AG09309 (cell line): Measurements from ENCODE around the gene PROP1.

ENCODE experiments used
- DNase-seq: peaks from one replicate; pipeline ENCODE4 v3.0.0-alpha.2; 2010; ENCODE audit warnings: low read depth
- H3K4me3 ChIP-seq: 2 replicates; pipeline ENCODE4 v1.5.1; 2011; ENCODE audit warnings: mild to moderate bottlenecking, low read depth, low read length, moderate library complexity; ENCODE audit not compliant: control insufficient read depth
- TF ChIP-seq, protein P1 (sequence below): IDR thresholded peaks from 2 replicates; pipeline ENCODE4 v1.5.1; 2011; ENCODE audit warnings: mild to moderate bottlenecking, low read depth, low read length, inconsistent platforms; ENCODE audit not compliant: insufficient read depth, control insufficient read depth; ENCODE audit errors: missing control alignments

The PROP1 gene

DNA sequence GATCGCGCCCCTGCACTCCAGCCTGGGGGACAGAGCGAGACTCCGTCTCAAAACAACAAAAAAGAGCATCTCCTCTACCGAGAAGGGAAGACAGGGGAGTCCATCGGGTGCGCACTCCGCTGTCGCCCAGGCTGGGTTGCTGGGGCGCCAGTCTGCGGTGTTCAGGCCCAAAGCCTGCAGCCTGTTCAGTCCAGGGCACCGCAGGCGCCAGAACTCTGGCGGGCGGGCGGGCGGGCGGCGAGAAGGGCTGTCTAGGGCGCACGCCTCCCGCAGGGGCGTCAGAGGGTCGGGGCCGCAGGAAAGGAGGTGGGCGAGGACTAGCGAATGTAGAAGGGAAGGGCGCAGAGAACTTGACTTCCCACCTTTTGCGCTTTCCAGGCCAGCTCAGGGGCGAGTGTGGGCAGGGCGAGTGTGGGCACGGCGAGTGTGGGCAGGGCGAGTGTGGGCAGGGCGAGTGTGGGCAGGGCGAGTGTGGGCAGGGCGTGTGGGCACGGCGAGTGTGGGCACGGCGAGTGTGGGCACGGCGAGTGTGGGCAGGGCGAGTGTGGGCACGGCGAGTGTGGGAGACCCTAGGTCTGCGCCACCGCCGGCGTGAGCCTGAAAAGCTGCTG is 10.5 kb downstream of the PROP1 start:
- TF ChIP-seq, protein P1, sequence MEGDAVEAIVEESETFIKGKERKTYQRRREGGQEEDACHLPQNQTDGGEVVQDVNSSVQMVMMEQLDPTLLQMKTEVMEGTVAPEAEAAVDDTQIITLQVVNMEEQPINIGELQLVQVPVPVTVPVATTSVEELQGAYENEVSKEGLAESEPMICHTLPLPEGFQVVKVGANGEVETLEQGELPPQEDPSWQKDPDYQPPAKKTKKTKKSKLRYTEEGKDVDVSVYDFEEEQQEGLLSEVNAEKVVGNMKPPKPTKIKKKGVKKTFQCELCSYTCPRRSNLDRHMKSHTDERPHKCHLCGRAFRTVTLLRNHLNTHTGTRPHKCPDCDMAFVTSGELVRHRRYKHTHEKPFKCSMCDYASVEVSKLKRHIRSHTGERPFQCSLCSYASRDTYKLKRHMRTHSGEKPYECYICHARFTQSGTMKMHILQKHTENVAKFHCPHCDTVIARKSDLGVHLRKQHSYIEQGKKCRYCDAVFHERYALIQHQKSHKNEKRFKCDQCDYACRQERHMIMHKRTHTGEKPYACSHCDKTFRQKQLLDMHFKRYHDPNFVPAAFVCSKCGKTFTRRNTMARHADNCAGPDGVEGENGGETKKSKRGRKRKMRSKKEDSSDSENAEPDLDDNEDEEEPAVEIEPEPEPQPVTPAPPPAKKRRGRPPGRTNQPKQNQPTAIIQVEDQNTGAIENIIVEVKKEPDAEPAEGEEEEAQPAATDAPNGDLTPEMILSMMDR, result no peak
- no peak overlapping the region for H3K4me3 ChIP-seq
- no peak for DNase-seq

DNA sequence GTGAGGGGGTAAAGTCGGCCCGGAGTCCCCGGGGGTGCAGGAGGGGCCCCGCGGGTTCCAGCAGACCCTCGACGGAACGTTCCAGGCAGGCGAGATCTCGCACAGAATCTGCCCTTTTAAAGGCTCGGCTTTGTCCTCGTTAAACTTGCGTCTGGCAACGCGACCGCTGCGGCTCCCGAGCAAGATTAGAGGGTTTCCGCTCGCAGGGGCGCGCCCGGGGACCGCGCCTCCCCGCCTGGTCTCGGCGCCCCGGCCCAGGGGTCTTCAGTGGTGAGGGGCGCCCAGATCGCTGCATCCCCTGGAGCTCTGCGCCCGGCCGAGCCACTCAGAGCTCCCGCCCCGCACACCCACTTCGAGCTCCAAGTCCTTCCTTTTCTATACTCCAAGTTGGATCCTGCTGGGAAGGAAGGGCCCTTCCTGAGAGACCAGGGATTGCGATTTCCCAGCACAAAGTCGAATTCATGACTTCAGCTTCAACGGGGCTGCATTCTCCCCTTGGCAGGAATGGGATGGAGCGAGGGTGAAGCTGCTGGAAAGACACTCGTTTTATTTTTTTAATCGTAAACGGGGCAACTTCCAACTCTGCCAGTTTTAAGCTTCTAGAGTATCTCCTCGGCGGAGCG is 11.3 kb downstream of the PROP1 start:
- TF ChIP-seq, protein P1, result no peak

DNA sequence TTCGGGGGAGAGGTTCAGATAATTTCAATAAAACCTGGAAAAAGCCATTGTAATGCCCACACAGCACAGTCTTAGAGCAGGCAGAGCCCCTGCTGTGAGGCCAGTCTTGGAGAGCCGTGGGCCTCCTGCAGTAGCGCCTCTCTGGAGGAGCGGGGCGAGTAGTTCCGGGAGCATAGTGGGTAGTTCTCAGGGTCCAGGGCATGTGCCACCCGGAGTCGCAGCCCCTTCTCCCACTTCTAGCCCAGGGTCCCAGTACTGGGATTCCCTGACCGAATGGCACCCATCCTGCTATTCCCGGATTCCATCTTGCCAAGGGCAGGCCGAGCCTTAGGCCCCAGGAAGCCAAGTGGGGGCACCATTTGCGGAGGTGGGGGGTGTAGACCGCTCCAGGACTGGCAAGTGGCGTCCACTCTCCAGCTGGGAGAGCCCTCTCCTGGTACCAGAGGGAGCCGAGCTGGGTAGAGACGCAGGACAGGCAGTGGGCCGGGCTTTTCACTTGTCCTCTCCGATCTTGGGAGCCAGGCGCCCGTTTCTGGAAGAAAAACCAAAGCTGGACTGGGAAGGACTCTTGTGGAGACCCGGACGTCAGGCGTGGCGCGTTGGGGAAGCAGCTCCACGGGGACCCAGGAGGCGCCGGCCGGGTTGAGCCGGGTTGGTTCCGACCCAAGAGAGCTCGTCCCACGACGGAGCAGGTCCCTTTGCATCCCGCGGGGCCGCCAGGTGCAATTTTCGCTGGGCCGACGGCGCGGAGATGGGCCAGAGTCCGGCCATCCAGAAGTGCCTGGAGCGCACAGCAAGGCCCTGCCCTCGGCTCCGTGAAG is 12.1 kb downstream of the PROP1 start:
- no peak for DNase-seq
- H3K4me3 ChIP-seq, result no peak overlapping the region
- TF ChIP-seq, protein P1, result no peak

More for the DNA sequence above, 11.3 kb downstream of the PROP1 start:
- no peak overlapping the region for H3K4me3 ChIP-seq
- no peak for DNase-seq

DNA sequence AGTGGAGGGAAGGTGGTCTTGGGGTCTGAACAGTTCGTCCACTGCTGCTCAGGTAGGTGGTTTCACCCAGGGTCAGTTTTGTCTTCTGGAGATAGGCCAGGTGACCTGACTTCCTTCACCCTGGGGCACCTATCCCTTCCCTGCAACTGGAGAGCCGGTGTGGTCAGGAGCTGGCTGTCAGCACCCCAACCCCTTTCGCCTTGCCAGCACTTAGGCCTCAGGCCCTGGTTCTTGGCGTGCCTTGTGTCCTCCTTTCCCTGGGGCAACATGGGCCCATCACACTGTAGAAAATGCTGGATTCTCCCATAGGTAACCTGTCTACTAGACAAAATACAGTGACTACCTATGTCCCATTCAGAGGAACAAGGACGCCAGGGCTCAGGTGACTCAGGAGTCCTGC is 13.1 kb downstream of the PROP1 start:
- no peak for DNase-seq
- TF ChIP-seq, protein P1, result no peak
- H3K4me3 ChIP-seq, result no peak overlapping the region

DNA sequence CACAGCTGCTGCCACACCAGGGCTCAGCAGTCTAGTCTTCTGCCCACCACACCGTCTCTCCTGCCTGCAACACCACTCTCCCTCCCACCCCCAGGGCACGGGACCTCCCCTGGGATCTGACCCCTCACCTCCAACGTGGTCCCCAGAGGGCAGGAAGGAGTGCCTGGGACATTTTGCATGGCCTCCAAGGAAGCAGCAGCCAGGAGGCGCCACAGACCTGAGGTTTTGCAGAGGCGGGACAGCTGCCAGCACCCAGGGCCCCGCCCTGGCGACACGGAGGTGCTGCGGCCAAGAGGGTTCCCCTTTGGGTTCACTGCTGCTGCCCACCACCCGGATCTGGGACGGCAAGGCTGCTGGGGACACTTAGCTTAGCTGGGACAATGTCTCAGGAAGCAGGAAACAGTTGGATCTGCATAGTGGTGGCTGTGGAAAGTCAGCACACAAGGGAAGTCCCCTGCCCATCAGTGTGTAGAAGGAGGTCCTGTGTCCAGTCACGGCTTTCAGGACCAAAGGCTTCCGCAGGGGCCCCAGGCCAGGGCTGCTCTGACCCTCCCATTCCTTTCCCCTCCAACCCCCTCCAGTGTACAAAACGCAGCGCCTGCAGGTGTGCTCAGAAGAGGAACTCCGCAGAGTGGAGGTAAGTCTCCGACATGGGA is 13.8 kb downstream of the PROP1 start:
- TF ChIP-seq, protein P1, result peak; percentile 5
- H3K4me3 ChIP-seq, result no peak overlapping the region
- no peak for DNase-seq

DNA sequence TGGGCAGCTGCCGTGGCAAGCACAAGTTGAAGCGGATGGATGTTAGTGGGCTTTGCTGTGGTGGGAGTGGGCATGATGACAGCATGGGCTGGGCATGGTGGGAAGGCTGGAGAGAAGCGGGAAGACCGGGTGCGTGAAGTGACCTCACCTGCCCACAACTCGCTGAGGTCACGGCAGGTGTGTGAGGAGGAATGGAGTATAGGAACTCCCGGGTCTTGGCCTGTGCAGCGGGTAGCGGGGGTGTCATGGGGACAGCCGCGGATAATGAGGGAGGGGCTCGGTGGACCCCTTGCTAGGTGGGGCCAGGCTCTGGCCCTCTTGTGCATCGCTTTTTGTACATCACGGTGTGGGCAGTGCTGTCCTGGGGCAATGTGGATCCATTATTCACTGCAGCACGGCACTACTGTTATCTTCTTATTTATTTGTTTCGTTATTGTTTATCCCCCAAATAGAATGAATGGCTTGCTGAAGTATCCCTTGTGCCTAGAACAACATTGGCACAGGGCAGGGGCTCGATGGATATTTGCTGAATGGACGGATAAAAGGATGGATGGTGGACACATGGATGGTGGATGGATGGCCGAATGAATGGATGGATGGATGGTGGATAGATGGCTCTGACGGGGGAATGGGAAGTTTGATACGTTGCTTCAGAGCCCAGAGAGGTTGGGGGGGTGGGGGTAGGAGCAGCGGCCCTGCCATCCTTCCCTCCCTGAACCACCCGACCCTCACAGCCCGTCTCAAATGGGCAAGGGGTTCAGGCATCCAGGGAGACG is 14.6 kb downstream of the PROP1 start:
- no peak overlapping the region for H3K4me3 ChIP-seq
- no peak for DNase-seq
- TF ChIP-seq, protein P1, result no peak
